Astrocyte of the spinal cord (primary cell): ENCODE data around the gene ABTB1.
"Not testable (repeated sequence)": the region's sequence is repeated elsewhere in the genome, so short reads cannot be mapped to it uniquely, and the experiment has no call there.

Experiments
- DNase-seq: peaks from one replicate; pipeline ENCODE4 v3.0.0; 2011; ENCODE audit warnings: low read depth, low spot score
- H3K4me3 ChIP-seq: 2 replicates; pipeline ENCODE4 v1.5.1; 2011; ENCODE audit warnings: low read depth, mild to moderate bottlenecking, low read length, moderate library complexity
- CTCF ChIP-seq: IDR thresholded peaks from 2 replicates; pipeline ENCODE4 v1.5.1; 2012; ENCODE audit warnings: low read depth, mild to moderate bottlenecking, low read length, inconsistent platforms
- in situ Hi-C: cut with HindIII; loops from 2 replicates; pipeline ENCODE4 v1.10.0; 2017; ENCODE audit warnings: low sequenced_read_pairs

The ABTB1 gene

GRCh38 chr3:127650236-127650635 lies 22.5 kb upstream of the ABTB1 start:
- in situ Hi-C loops = no loop called here
- TF ChIP-seq CTCF = no peak
- H3K4me3 ChIP-seq = no peak overlapping the region
- DNase-seq = no peak

- in situ Hi-C loops = no loop called here
- DNase-seq = no peak
- no peak for TF ChIP-seq CTCF
- no peak overlapping the region for H3K4me3 ChIP-seq
Observed at GRCh38 chr3:127651516-127652172, 21.1 kb upstream of the ABTB1 start.

- peak; percentile 48 for DNase-seq
- peak; percentile 80 for TF ChIP-seq CTCF
- in situ Hi-C loops = no loop called here
- no peak overlapping the region for H3K4me3 ChIP-seq
Observed at GRCh38 chr3:127652246-127652995, 20.3 kb upstream of the ABTB1 start.

GRCh38 chr3:127654374-127654773 lies 18.4 kb upstream of the ABTB1 start:
- in situ Hi-C loops = no loop called here
- DNase-seq = no peak
- TF ChIP-seq CTCF = no peak
- no peak overlapping the region for H3K4me3 ChIP-seq

- DNase-seq, in situ Hi-C loops, H3K4me3 ChIP-seq: not testable (repeated sequence)
Observed at GRCh38 chr3:127654993-127655392, 17.8 kb upstream of the ABTB1 start.

- no peak for TF ChIP-seq CTCF
- peak; percentile 39 for DNase-seq
- in situ Hi-C loops = no loop called here
- no peak overlapping the region for H3K4me3 ChIP-seq
Observed at GRCh38 chr3:127655641-127656040, 17.1 kb upstream of the ABTB1 start.

- TF ChIP-seq CTCF = no peak
- DNase-seq = no peak
- no peak overlapping the region for H3K4me3 ChIP-seq
- in situ Hi-C loops = no loop called here
Observed at GRCh38 chr3:127656906-127657305, 15.8 kb upstream of the ABTB1 start.
